Activated CD4-positive, CD25-positive, alpha-beta regulatory T cell treated with anti-CD3 and anti-CD28 coated beads, Interleukin-2, amount 50 U/mL, for 72 hours (primary cell): ENCODE data around the gene RHOB.
"Not testable (repeated sequence)": the region's sequence is repeated elsewhere in the genome, so short reads cannot be mapped to it uniquely, and the experiment has no call there.

Experiments
- DNase-seq: peaks from one replicate; pipeline ENCODE4 v3.0.0; 2021

RHOB gene

DNA sequence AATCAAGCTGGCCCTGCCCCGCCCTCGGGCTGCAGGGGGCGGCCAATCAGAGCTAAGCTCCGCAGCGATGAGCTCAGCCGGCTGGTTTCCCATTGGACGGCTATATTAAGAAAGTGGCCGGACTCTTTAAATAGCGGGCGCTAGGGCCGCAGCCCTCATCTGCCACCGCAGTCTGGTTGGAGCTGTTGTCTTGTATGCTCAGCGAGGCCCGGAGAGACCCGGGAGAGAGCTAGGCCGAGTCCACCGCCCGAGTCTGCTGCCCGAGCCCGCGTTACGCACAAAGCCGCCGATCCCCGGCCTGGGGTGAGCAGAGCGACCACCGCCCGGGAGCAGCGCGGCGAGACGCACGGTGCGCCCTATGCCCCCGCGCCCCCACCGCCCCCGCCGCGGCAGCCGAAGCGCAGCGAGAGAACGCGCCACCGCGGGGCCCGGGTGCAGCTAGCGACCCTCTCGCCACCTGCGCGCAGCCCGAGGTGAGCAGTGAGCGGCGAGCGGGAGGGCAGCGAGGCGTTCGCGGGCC lies at the start of gene RHOB:
Gene RHOB, plus strand, starts transcription at position 158 of the 520 bp plus-strand sequence. CDS start 392 bp downstream, outside the sequence.
- peak; percentile 88 for DNase-seq

DNA sequence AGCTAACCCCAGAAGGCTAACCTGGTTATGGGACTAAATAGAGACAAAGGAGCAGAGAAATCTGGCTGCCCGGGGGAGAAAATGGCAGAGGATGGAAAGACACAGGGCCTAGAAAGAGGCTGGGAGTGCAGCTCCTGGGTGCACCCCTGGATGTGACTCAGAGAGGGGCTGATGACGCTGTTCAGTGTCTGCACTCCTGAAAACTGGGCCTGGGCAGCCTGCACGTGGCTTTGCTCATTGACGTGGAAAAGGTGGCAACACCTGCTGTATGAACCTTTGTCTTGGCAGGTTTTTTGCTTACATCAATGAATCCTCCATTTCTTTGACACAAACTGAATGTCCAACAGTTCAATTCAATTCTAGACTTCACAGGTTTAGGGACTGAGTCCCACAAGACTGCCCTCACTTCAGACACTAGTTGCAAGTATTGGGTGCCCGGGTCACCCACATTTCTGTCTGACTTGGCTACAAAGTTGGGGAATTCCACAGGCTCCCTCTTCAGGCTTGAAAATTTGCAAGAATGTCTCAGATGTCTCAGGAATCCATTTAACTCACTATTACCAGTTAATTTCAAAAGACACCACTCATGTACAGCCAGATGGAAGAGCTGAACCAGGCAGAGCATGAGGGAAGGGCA lies 48.9 kb upstream of the RHOB start:
- no peak for DNase-seq

DNA sequence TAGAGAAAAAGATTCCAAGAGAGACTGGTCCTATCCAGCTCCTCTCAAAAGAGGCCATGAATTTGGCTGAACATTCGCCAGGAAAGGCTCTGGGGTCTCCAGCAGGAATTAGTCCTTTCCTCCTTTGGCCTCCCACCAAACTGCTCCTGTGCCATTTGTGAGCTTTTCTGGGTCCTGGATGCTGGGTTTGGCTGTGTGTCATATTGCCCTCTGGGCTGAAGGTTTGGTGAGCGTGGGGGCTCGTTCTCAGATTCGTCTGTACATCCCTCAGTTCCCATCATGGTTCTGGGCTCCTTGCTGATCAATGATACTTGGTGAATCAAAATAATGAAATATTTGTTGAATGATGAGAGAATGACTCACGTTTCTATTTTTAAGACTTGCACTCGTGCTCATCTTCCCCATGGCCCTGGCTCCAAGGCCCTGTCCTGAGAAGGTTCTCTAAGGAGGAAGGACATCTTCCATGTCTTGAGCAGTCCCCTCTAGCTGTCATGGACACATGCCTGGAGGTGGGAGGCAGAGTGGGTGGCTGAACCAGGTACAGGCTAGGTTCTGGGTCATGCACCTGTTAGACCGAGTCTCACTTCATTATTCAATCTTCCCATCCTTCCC lies 47.8 kb upstream of the RHOB start:
- DNase-seq: no peak

DNA sequence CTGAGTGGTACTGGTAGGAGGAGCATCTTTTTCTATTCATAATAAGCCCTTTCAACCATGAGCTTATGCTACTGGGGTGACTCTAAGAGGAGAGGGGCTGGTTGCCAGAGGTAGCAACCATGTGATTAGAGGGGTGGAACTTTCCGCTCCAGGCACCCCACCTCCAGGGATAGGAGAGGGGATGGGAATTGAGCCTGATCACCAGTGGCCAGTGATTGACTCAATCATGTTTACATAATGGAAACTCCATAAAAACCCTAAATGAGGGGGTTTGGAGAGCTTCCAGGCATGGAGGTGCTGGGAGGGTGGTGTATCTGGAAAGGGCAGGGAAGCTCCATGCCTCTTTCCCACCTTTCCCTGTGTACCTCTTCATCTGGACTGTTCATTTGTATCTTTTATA lies 46.6 kb upstream of the RHOB start:
- DNase-seq: no peak

DNA sequence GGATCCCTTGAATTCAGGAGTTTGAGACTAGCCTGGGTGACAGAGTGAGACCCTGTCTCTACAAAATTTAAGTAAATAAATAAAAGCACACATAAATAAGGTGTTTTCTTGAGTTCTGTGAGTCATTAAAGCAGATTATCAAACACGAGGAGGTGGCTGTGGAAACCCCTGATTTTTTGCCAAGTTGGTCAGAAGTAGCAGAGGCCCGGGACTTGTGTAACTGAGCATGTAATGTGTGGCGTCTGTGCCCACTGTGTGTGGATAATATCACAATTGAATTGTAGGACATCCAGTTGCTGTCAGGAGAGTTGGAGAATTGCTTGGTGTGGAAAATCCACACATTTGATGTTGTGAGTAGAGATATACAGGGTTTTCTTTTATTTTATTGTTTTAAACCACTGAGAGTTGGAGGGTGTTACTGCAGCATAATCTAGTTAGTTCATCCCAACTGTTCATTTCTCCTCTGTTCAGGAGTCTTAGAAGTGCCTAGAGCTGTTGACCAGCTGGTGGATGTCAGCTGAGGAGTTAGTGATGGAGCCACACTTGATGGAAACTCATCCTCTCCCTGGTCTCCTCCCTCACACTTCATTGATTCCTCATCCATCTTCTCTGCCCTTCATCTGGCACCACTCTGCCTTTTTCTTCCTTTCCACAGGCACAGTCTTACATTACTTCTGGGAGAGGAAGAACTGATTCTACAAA lies 45.9 kb upstream of the RHOB start:
- no peak for DNase-seq

DNA sequence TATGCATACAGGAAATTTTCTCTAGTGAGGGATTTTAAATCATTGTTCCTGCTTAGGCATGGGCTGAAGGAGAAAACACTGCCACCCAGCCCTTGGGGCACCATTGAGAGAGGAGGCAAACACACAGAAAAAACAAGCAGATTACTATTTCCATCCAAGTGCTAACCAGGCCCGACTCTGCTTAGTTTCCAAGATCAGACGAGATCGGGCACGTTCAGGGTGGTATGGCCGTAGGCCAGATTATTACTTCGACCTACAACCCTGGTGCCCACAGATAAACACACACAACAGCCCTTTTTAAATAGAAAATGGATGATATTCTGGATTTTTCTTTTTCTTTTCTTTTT lies 45.4 kb upstream of the RHOB start:
- no peak for DNase-seq

DNA sequence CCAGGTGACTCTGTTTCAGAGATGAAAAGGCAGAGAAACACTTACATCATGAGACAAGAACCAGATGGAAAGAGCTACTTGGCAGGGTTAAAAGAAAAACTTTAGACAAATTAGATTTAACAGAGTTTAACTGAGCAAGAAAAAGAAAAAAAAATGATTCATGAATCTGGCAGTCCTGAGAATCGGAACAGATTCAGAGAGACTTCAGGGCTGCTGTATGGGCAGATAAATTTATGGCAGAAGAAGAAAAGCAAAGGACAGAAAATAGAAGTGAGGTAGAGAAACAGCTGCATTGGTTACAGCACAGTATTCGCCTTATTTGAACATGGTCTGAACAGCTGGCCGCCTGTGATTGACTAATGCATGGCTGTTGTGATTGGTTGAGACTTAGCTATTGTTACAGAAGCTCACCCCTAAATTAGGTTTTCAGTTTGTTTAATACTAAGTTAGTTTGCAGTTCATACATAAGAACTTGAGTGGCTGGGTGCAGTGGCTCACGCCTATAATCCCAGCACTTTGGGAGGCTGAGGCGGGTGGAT lies 43.0 kb upstream of the RHOB start:
- DNase-seq: no peak

DNA sequence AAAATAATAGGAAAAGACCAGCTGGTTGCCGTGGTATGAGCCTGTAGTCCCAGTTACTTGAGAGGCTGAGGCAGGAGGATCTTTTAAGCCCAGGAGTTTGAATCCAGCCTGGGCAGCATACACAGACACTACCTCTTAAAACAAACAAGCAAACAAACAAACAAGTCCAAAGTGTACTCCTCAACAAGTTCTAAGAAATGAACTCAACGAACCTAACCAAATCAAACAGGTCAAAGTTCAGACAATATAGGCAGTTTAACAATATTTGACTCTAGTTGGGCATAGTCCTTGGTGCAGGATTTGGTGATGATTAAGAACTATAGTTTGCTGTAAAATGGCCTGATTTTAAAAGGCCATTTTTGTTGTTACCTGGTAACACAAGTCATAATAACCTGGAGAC lies 41.9 kb upstream of the RHOB start:
- no peak for DNase-seq

DNA sequence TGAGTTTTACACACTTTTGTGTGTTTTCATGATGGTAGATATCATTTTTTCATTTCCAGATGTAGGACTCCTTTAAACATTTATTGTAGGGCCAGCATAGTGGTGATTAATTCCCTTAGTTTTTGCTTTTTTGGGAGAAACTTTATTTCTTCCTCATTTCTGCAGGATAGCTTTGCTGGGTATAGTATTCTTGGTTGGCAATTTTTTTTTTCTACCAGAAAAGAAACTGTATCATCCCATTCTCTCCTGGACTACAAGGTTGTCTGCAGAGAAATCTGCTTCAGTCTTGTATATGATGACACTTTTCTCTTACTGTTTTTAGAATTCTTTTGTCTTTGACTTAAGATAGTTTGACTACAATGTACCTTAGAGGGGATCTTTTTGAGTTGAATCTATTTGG lies 37.8 kb upstream of the RHOB start:
- no peak for DNase-seq

DNA sequence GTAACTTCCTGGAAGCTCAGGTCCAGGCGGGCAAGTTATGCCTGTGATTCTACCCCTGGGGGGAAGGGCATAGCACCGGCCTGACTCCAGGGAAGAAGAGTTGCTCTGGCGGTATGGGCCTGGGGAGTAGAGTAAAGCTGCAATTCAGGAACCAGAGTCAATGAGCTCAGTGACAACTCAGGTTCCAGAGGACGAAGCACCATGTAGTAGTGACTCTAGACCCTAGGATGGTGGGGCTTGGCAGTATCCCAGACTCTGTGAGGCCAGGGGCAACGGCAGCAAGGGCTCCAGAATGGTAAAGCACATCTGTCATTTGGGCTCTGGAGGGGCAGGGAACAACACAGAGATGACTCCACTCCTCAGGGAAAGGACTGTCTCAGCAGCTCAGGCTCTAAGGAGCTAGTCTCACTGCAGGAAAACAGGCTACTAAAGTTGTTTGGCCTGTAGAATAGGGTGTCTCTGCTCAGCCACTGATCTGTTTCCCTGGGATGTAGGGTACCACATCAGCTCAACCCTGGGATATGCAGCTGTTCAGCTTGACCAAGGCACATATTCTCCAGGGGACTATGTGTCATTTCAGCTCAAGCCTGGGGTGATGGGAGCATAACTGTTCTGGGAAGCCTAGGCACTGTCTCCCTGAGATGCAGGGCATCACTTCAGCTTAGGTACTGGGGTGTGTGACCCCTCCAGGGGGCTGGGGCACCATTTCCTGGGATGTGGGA lies 36.2 kb upstream of the RHOB start:
- peak; percentile 17 for DNase-seq

DNA sequence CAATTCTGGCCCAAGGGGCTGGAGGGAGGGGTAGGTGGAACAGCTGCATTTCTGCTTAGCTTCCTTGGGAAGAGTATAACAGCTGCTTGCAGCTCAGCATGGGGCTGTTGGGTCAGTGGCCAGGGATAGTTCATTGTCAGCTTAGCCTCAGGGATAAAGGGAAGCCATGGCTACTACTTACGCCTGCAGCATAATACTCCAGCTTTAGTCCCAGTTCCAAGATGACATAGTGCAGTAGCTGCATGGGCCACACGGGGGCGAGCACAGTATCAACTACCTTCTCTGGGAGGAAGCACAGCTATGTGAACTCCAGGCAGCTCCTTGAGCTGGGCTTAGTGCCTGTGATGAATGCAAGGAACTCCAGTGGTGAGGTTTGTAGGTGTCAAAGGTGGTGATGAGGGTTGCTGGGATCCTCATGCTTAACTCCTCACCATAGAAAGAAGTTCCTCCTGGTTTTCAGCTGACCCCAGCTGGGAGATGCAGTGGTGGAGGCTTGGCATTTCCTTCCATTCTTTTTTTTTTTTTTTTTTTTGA lies 35.4 kb upstream of the RHOB start:
- DNase-seq: peak; percentile 71

DNA sequence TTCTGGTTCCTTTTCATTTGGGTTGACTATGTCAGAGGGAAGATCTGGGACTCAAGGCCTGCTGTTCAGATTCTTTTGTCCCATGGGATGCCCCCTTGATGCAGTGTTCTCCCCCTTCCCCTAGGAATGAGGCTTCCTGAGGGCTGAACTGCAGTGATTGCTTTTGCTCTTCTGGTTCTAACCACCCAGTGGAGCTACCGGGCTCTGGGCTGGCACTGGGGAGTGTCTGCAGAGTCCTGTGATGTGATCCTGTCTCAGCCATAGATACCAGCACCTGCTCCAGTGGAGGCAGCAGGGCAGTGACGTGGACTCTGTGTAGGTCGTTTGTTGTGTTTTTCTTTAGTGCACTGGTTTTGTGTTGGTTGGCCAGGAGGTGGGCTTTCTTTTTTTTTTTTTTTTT lies 32.1 kb upstream of the RHOB start:
- no peak for DNase-seq

DNA sequence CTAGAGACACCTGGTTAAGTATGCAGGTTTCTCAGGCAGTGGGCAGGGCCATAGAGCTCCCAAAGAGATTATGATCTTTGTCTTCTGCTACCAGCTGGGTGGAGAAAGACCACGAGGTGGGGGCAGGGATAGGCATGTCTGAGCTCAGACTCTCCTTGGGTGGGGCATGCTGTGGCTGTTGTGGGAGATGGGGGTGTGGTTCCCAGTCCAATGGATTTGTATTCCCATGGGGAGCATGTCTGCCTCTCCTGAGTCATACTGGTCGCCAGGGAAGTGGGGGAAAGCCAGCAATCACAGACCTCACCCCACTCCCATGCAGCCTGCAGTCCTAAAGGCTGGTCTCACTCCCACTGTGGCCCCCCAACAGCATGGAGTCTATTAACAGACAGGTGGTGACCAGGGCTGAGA lies 31.4 kb upstream of the RHOB start:
- DNase-seq: no peak

DNA sequence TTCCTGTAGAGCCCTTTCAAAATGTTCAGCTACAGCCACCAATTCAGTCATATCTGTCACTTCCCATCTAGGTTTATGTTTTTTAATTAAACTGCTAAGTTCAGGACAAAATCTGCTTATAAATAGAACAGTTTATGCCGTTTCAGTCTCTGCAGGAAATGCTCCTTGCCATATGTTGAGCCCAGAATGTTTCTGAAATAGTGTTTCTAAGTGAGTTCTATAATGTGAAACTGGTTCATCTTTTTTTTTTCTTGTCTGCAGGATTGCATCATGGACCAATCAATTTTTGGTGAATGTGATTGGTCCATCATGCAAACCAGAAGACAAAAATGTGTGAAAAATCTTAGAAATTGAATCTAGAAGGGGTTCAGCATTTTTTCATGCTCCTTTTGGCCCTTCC lies 30.2 kb upstream of the RHOB start:
- DNase-seq: no peak

DNA sequence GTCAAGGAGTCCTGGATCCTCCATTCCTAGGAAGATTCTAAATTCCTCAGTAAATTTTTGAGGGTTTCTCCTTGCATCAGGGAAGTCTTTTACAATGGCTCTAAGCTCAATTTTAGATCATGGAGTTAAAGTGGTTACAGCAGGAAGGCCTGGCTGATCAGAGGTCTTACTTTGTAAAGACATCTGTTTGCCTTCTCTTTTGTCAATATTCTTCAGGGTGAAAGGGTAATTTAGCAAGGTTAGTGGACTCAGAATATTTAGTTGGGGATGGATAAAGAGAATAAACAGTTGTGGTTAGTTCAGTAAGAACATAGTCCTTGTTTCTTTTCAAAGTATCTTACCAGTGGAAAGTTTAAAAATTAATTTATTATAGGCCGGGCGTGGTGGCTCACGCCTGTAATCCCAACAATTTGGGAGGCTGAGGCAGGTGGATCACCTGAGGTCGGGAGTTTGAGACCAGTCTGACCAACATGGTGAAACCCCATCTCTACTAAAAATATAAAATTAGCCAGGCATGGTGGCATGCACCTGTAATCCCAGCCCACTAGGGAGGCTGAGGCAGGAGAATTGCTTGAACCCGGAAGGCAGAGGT lies 29.5 kb upstream of the RHOB start:
- not testable (repeated sequence) for DNase-seq

DNA sequence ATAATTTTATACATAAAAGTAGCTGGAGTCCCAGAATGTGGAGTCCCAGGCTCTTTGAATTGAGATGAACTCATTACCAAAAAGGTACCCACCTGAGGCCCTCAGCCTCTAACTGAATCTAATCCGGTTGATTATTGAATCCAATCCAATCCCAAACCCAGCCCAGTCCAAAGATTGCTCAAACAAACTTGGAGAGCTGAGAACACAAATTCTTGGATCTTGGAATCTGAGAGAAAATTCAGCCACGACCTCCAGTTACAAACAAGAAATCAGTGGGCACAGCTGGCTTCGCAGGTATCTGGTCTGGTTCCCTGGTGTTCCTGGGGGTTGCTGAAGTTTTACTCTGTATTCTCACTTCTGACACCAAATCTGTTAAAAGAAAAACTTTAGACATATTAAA lies 28.4 kb upstream of the RHOB start:
- DNase-seq: no peak

DNA sequence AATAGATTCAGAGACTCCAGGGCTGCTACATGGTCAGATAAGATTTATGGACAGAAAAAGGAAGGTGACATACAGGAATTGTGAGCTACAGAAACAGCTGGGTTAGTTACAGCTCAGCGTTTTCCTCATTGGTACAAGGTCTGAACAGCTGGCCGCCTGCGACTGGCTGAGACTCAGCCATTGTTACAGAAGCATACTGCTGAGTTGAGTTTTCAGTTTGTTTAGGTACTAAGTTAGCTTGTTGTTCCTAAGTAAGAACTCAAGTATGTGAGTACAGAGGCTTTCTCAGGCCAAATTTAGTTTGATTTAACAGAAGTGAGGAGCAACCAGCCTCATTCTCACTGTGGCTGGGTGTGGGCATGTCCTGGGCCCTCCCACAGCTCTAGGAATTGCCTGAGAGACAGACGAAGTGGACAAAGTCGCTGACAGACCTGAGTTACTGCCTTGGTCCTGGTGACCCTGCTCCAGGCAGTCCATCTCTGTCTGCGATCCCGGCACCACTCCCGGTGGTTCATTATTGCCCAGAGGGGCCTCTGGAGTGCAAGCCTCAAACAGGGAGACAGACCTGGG lies 27.8 kb upstream of the RHOB start:
- no peak for DNase-seq

DNA sequence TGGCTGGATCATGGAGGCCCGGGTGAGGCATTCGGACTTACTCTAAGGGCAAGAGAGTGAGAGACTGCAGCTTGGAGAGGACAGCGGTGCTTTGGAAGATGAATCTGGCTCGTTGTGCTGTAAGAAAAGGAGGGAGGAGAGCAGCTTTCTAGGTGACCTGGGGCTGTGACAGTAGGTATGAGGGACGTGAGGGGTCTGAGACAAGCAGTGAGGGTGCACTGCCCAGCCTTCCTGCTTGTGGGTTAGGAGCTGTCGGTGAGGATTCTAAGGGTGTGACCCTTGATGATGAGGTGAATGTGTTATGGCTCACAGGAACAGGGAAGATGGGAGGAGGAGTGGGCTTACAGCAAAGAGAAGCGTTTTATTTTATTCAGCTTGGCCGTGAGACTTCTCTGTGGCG lies 27.1 kb upstream of the RHOB start:
- DNase-seq: no peak

DNA sequence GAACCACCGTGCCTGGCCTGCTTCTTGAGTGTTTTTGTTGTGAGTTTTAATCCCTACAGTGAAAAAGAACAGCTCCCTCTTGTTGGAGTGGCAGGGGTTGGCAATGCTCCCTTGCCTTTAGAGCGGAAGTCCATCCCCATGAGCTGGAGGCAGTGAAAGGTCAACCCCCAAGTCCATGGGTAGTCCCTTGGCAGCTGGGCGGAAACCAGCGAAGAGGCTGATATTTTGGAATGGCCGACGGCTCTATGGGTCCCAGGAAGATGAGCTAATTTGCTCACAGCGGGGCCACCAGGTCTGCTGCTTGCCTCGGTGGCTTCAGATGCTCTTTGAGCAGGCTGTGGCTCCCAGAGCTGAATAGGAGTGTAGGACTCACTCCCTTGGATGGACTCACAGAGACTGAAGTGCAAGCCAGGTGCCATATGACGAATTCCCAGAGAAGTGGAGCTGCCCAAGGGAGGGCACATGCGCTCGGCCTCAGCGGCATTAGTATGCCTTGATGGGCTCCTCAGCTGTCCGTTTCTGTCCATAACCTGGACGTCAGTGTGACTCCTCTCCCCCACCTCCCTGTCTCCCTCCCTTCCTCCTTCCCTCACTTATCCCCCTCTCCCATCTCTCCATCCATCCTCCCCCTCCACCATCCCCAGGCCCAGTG lies 25.4 kb upstream of the RHOB start:
- DNase-seq: no peak

DNA sequence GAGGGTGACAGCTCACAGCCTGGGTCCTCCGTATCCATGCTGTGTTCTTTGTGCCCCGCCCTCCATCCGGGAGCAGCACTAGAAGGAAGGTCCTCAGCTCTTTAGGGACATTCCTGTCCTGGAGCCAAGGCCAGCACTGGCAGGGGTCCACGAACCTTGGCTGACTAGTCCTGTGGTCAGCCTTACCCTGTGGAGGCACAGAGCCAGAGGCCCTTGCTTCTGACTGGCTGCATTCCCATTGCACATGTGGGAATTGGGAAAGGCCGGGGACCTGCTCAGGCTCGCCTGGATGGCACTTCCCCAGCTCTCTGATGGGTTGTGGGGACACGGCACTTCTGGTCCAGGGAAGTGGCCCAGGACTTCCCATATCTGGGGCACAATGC lies 24.9 kb upstream of the RHOB start:
- no peak for DNase-seq

DNA sequence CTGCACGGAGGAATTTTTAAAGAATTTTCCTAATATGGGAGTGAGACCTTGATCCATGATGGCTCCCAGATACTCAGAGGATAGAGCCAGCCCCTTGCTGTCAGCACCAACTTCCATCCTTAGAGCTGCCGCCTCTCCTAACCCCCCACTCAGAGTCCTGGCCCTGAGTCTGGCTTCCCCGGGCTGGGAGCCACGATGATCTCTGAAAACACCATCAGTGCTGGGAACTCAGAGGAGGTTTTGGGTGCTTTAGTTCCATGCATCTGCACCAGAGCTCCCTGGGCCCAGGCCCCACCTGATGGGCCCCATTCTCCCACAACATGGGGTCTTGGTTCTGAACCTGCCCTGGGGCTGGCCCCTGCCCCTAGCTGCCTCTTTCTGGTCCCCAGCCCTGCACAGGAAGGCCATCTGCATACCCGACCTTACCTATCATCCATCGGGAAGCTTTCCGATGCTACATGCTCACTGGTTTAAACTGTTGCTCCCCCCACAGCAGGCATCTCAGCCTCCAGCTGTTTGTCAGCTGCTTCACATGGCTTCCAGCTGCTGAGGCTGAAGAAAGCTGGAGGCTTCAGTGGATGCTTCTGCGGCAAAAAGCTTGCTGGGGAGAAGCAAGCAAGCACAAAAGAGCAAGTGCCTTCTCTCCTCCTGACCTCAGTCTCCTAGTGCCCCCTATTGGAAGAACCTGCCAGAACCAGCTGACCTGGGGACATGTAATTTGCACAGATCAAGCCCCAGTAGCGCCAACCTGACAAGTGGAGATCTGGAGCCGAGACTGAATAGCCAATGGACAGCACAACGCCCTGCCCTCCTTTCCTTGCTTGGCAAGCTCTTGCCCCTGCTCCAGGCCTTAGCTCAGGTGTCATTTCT lies 24.2 kb upstream of the RHOB start:
- no peak for DNase-seq
